Osteoblast (primary cell): ENCODE data around the gene ZNF598. TPM values are rescaled to one million over a fixed set of nuclear protein-coding genes. Genes with fewer than 3 reads are reported as not detected.

Experiments used
- DNase-seq: peaks from one replicate; pipeline ENCODE4 v3.0.0; 2011; ENCODE audit warnings: low spot score, mixed read lengths; ENCODE audit not compliant: insufficient read length; ENCODE audit errors: missing footprints
- H2AFZ ChIP-seq: 2 replicates; pipeline ENCODE4 v1.6.0; 2011; ENCODE audit warnings: mild to moderate bottlenecking, low read length
- H3K27ac ChIP-seq: 2 replicates; pipeline ENCODE4 v1.5.1; 2011; ENCODE audit warnings: mild to moderate bottlenecking, low read depth, low read length, moderate library complexity
- H3K27me3 ChIP-seq: 2 replicates; pipeline ENCODE4 v1.6.0; 2012; ENCODE audit warnings: mild to moderate bottlenecking, control low read depth, inconsistent platforms, low read length, moderate library complexity; ENCODE audit not compliant: insufficient read depth
- H3K36me3 ChIP-seq: 2 replicates; pipeline ENCODE4 v1.5.1; 2011; ENCODE audit warnings: mild to moderate bottlenecking, low read length, control low read depth, moderate library complexity; ENCODE audit not compliant: insufficient read depth
- H3K4me1 ChIP-seq: 2 replicates; pipeline ENCODE4 v1.5.1; 2011; ENCODE audit warnings: mild to moderate bottlenecking, low read length, control low read depth, moderate library complexity; ENCODE audit not compliant: insufficient read depth
- H3K4me2 ChIP-seq: 2 replicates; pipeline ENCODE4 v1.6.0; 2011; ENCODE audit warnings: mild to moderate bottlenecking, low read length; ENCODE audit not compliant: insufficient read depth
- H3K4me3 ChIP-seq: fragments of 200-600 bp; sonication (generic); 3 replicates; pipeline ENCODE4 v1.5.1; 2012; ENCODE audit warnings: mild to moderate bottlenecking, low read length, inconsistent platforms; ENCODE audit not compliant: insufficient read depth
- H3K79me2 ChIP-seq: 2 replicates; pipeline ENCODE4 v1.6.0; 2012; ENCODE audit warnings: mild to moderate bottlenecking, low read length, control low read depth, inconsistent platforms; ENCODE audit not compliant: insufficient read depth
- H3K9me3 ChIP-seq: 2 replicates; pipeline ENCODE4 v1.5.1; 2011; ENCODE audit warnings: low read depth, low read length, control low read depth
- H4K20me1 ChIP-seq: 2 replicates; pipeline ENCODE4 v1.6.0; 2012; ENCODE audit warnings: mild to moderate bottlenecking, low read length, control low read depth; ENCODE audit not compliant: insufficient read depth
- CTCF ChIP-seq: IDR thresholded peaks from 2 replicates; pipeline ENCODE4 v1.5.1; 2011; ENCODE audit warnings: mild to moderate bottlenecking, low read depth, low read length, moderate library complexity; ENCODE audit errors: extremely low read depth
- total RNA-seq: library from RNA; depleted of rRNA; stranded (reverse); fragments of >200 nt; gene quantifications from 2 replicates; pipeline ENCODE4 v1.2.3, GENCODE V29; 2012

Gene ZNF598
- total RNA-seq, 1 donor = 21.0 TPM

GRCh38 chr16:2028620-2029220 lies 19.1 kb upstream of the ZNF598 start:
- peaks cover 15% of the 10 kb centered on the region for H3K79me2 ChIP-seq

GRCh38 chr16:2028146-2028545 lies 18.5 kb upstream of the ZNF598 start:
- Histone ChIP-seq H3K4me1 (peaks cover 20% of the 10 kb centered on the region), H3K4me2 (peak overlapping the region; percentile 79), H3K9me3 (no peaks in the 10 kb centered on the region), H3K4me3 (peak overlapping the region; percentile 72), H3K27ac (no peak overlapping the region), H4K20me1 (peaks cover 16% of the 10 kb centered on the region), H2AFZ (no peak overlapping the region), H3K27me3 (no peaks in the 10 kb centered on the region), H3K36me3 (no peaks in the 10 kb centered on the region), H3K79me2 (peaks cover 15% of the 10 kb centered on the region)
- no peak for DNase-seq
- no peak for TF ChIP-seq CTCF

More at GRCh38 chr16:2028620-2029220, 19.1 kb upstream of the ZNF598 start:
- no peaks in the 10 kb centered on the region for H3K27me3 ChIP-seq
- peak overlapping the region; percentile 79 for H3K4me2 ChIP-seq
- DNase-seq = no peak
- no peak overlapping the region for H2AFZ ChIP-seq
- H3K9me3 ChIP-seq = no peaks in the 10 kb centered on the region
- H3K4me3 ChIP-seq = no peak overlapping the region
- TF ChIP-seq CTCF = no peak
- peaks cover 16% of the 10 kb centered on the region for H4K20me1 ChIP-seq
- H3K4me1 ChIP-seq = peaks cover 26% of the 10 kb centered on the region
- H3K36me3 ChIP-seq = no peaks in the 10 kb centered on the region
- H3K27ac ChIP-seq = no peak overlapping the region

GRCh38 chr16:2027024-2028010 lies 17.7 kb upstream of the ZNF598 start:
- Histone ChIP-seq H4K20me1 (peaks cover 16% of the 10 kb centered on the region), H3K4me2 (peak overlapping the region; percentile 79), H3K36me3 (no peaks in the 10 kb centered on the region), H3K27ac (no peak overlapping the region), H3K4me3 (peak overlapping the region; percentile 72), H3K79me2 (peaks cover 15% of the 10 kb centered on the region), H3K9me3 (no peaks in the 10 kb centered on the region), H2AFZ (no peak overlapping the region), H3K4me1 (peaks cover 18% of the 10 kb centered on the region), H3K27me3 (no peaks in the 10 kb centered on the region)
- peak; percentile 97 for DNase-seq
- TF ChIP-seq CTCF = no peak

GRCh38 chr16:2026461-2027023 lies 16.9 kb upstream of the ZNF598 start, which contains the start of gene NHERF2:
NHERF2 (plus strand) TSS chr16:2026902; CDS start chr16:2027006, 104 bp downstream.
- Histone ChIP-seq H3K27me3 (no peaks in the 10 kb centered on the region), H3K36me3 (no peaks in the 10 kb centered on the region), H3K4me3 (peak within 1 kb of the TSS; percentile 72), H2AFZ (peak within 1 kb of the TSS; percentile 20), H3K9me3 (no peaks in the 10 kb centered on the region), H3K4me1 (peaks cover 18% of the 10 kb centered on the region), H3K4me2 (peak within 1 kb of the TSS; percentile 79), H3K27ac (no peak within 1 kb of the TSS), H3K79me2 (peaks cover 15% of the 10 kb centered on the region), H4K20me1 (peaks cover 16% of the 10 kb centered on the region)
- DNase-seq = peak; percentile 96
- TF ChIP-seq CTCF = no peak
